Measurements from ENCODE around the gene PRXL2C.

Gene PRXL2C

DNA sequence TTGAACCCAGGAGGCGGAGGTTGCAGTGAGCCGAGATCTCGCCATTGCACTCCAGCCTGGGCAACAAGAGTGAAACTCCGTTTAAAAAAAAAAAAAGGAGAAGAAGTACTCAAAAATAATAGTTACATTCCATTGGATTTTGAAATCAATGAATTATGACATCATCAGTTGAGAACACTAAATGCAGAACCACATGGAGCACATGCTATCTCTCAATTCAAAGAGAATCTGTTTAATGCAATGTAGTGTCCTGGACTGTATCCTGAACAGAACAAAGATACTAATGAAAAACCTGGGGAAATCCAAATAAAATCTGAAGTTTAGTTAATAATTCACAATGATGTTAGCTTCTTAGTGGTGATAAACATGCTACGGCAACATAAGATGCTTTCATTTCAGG lies 55.8 kb downstream of the PRXL2C start:
- Histone ChIP-seq H2AFZ (ENCODE audit: low read depth, low read length) (no peak overlapping the region), H3K4me2 (ENCODE audit: low read length) (no peak overlapping the region), H4K20me1 (ENCODE audit: insufficient read depth, low read length) (no peaks in the 10 kb centered on the region), H3K9me3 (ENCODE audit: insufficient read depth, low read length) (no peaks in the 10 kb centered on the region), H3K4me1 (ENCODE audit: low read length) (no peaks in the 10 kb centered on the region), H3K27ac (ENCODE audit: low read length) (no peak overlapping the region), H3K79me2 (ENCODE audit: low read length) (no peaks in the 10 kb centered on the region), H3K9ac (ENCODE audit: low read length) (no peak overlapping the region), H3K4me3 (ENCODE audit: low read length) (no peak overlapping the region), H3K36me3 (replicated peaks; ENCODE audit: low read depth, low read length) (no peaks in the 10 kb centered on the region), H3K27me3 (ENCODE audit: low read depth, low read length) (no peaks in the 10 kb centered on the region)
- TF ChIP-seq EZH2phosphoT487 (IDR thresholded peaks at IDR 0.05; ENCODE audit: low read depth): no peak
- TF ChIP-seq, protein P1, sequence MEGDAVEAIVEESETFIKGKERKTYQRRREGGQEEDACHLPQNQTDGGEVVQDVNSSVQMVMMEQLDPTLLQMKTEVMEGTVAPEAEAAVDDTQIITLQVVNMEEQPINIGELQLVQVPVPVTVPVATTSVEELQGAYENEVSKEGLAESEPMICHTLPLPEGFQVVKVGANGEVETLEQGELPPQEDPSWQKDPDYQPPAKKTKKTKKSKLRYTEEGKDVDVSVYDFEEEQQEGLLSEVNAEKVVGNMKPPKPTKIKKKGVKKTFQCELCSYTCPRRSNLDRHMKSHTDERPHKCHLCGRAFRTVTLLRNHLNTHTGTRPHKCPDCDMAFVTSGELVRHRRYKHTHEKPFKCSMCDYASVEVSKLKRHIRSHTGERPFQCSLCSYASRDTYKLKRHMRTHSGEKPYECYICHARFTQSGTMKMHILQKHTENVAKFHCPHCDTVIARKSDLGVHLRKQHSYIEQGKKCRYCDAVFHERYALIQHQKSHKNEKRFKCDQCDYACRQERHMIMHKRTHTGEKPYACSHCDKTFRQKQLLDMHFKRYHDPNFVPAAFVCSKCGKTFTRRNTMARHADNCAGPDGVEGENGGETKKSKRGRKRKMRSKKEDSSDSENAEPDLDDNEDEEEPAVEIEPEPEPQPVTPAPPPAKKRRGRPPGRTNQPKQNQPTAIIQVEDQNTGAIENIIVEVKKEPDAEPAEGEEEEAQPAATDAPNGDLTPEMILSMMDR (IDR thresholded peaks at IDR 0.05; ENCODE audit: low read depth, low read length): no peak

DNA sequence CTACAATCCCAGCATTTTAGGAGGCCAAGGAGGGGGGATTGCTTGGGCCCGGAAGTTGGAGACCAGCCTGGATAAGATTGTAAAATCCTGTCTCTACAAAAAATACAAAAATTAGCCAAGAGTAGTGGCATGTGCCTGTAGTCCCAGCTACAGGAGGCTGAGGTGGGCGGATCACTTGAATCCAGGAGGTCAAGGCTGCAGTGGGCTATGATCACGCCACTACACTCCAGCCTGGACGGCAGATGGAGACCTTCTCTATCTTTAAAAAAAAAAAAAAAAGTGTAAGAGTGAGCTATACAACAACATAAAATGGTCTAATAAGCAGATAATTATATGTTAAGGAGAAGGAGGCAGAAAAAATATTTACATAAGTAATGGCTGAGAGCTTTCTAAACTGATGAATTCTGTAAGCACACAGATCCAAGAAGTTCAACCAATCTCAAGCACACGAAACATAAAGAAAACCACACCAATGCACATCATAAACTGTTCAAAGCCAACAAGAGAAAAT lies 58.5 kb downstream of the PRXL2C start:
- Histone ChIP-seq H3K4me1 (ENCODE audit: low read length) (no peaks in the 10 kb centered on the region), H3K4me2 (ENCODE audit: low read length) (no peak overlapping the region), H3K4me3 (ENCODE audit: low read length) (no peak overlapping the region), H4K20me1 (ENCODE audit: insufficient read depth, low read length) (no peaks in the 10 kb centered on the region), H3K9ac (ENCODE audit: low read length) (no peak overlapping the region), H3K9me3 (ENCODE audit: insufficient read depth, low read length) (no peaks in the 10 kb centered on the region), H3K27me3 (ENCODE audit: low read depth, low read length) (no peaks in the 10 kb centered on the region), H3K36me3 (replicated peaks; ENCODE audit: low read depth, low read length) (no peaks in the 10 kb centered on the region), H2AFZ (ENCODE audit: low read depth, low read length) (no peak overlapping the region), H3K79me2 (ENCODE audit: low read length) (no peaks in the 10 kb centered on the region), H3K27ac (ENCODE audit: low read length) (no peak overlapping the region)
- TF ChIP-seq, protein P1 (IDR thresholded peaks at IDR 0.05; ENCODE audit: low read depth, low read length): no peak
- TF ChIP-seq EZH2phosphoT487 (IDR thresholded peaks at IDR 0.05; ENCODE audit: low read depth): no peak
